Erythroblast (primary cell): ENCODE measurements around the gene FAM181A.

Experiments used
- GATA1 ChIP-seq: IDR thresholded peaks from 2 replicates; pipeline ENCODE4 v1.6.1; 2011; ENCODE audit warnings: low read depth, mild to moderate bottlenecking, control low read depth, low read length, moderate library complexity
- POLR2A ChIP-seq: IDR thresholded peaks from 2 replicates; pipeline ENCODE4 v1.6.1; 2011; ENCODE audit warnings: mild to moderate bottlenecking, low read length

- TF ChIP-seq POLR2A (no peak), GATA1 (no peak)
These were observed 5.5 kb downstream of the FAM181A start for GRCh38 chr14:93932642-93933041.
